Tibial nerve (tissue), 4 donors: ENCODE data around the gene NELL1. TPM values are rescaled to one million over a fixed set of nuclear protein-coding genes. Genes with fewer than 3 reads are reported as not detected.

Source experiments
- DNase-seq, 2 donors: peaks; one replicate each; pipeline ENCODE4 v3.0.0-alpha.2; 2019; ENCODE audit warnings: low spot score in 2 of 2
- H3K27ac ChIP-seq, 4 donors: fragments of 200-600 bp; sonication (generic) in 3 of 4; one replicate each; pipeline ENCODE4 v1.5.1; 2017 to 2019; ENCODE audit warnings: mild to moderate bottlenecking in 1 of 4
- H3K27me3 ChIP-seq, 2 donors: fragments of 200-600 bp; sonication (generic) in 1 of 2; one replicate each; pipeline versions ENCODE4 v1.5.1 to v1.6.0; 2017 to 2019
- H3K36me3 ChIP-seq, 3 donors: fragments of 200-600 bp; sonication (generic); one replicate each; pipeline ENCODE4 v1.5.1; 2018 to 2019
- H3K4me1 ChIP-seq, 4 donors: fragments of 200-600 bp; sonication (generic) in 3 of 4; one replicate each; pipeline ENCODE4 v1.5.1; 2017 to 2019
- H3K4me3 ChIP-seq, 4 donors: fragments of 200-600 bp; sonication (generic) in 3 of 4; one replicate each; pipeline ENCODE4 v1.5.1; 2017 to 2019; ENCODE audit warnings: mild to moderate bottlenecking in 1 of 4, moderate library complexity in 1 of 4
- H3K9me3 ChIP-seq, 4 donors: fragments of 200-600 bp; sonication (generic) in 3 of 4; one replicate each; pipeline ENCODE4 v1.5.1; 2017 to 2019
- EP300 ChIP-seq, 2 donors: sonication (generic); formaldehyde crosslinking; IDR thresholded peaks; one replicate each; pipeline ENCODE4 v1.6.1; 2017; ENCODE audit warnings: antibody characterized with exemption in 2 of 2, mild to moderate bottlenecking in 1 of 2
- POLR2A ChIP-seq, 2 donors: fragments of 450-650 bp; IDR thresholded peaks; one replicate each; pipeline ENCODE4 v1.6.1; 2017; ENCODE audit warnings: antibody characterized with exemption in 2 of 2, mild to moderate bottlenecking in 2 of 2, moderate library complexity in 2 of 2
- WGBS, 2 donors: methylation state at CpG; one replicate each; pipeline ENCODE4 v1.1.5; 2018; 5-methylcytosine and 5-hydroxymethylcytosine counted together
- total RNA-seq, 4 donors: library from RNA; depleted of rRNA; stranded (reverse); fragments of >200 nt; gene quantifications; one replicate each; pipeline ENCODE4 v1.1.0, GENCODE V29; 2016
- TF ChIP-seq, protein P1 (sequence below), 5 experiments: fragments of 200-600 bp in 3 of 5; fragments of 450-650 bp in 2 of 5; sonication (generic) in 3 of 5; IDR thresholded peaks; one replicate each; pipeline ENCODE4 v1.5.1; 2016 to 2019; ENCODE audit warnings: antibody characterized with exemption in 5 of 5, mild to moderate bottlenecking in 3 of 5, moderate library complexity in 2 of 5

NELL1 gene
- total RNA-seq, 4 donors from 2014 or later, result not detected

DNA sequence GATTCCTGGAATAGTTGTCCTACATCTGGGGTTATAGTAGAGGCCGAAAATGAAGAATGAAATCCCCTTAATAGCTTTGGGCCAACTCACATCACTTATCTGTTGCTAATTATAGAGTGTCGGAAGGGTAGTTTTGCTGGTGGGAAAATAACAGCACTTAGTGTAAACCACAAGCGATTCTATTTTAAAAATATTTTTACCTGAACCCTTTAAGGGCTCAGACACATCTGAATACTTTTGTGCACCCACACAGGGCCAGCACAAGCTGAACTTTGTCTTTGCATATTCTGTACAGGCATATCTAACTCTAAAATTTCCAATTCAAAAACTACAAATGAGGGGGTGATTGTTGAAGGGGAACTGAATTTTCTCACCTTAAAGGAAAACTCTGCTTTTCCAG, 42.4 kb upstream of the NELL1 start:
- no peaks in the 10 kb centered on the region for H3K36me3 ChIP-seq
- no peak overlapping the region for H3K4me3 ChIP-seq
- WGBS, 2 donors, result 60 to 64% methylated on average over 3 of the region's 3 CpGs
- H3K27ac ChIP-seq, result no peak overlapping the region
- DNase-seq, result no peak
- no peaks in the 10 kb centered on the region for H3K4me1 ChIP-seq
- no peak for TF ChIP-seq POLR2A (IDR thresholded peaks at IDR 0.05)
- TF ChIP-seq, protein P1, sequence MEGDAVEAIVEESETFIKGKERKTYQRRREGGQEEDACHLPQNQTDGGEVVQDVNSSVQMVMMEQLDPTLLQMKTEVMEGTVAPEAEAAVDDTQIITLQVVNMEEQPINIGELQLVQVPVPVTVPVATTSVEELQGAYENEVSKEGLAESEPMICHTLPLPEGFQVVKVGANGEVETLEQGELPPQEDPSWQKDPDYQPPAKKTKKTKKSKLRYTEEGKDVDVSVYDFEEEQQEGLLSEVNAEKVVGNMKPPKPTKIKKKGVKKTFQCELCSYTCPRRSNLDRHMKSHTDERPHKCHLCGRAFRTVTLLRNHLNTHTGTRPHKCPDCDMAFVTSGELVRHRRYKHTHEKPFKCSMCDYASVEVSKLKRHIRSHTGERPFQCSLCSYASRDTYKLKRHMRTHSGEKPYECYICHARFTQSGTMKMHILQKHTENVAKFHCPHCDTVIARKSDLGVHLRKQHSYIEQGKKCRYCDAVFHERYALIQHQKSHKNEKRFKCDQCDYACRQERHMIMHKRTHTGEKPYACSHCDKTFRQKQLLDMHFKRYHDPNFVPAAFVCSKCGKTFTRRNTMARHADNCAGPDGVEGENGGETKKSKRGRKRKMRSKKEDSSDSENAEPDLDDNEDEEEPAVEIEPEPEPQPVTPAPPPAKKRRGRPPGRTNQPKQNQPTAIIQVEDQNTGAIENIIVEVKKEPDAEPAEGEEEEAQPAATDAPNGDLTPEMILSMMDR (IDR thresholded peaks at IDR 0.05), result no peak
- TF ChIP-seq EP300 (IDR thresholded peaks at IDR 0.05), result no peak
- no peaks in the 10 kb centered on the region for H3K27me3 ChIP-seq
- peaks cover 0 to 4% (median 0%) of the 10 kb centered on the region in 4 donors for H3K9me3 ChIP-seq

DNA sequence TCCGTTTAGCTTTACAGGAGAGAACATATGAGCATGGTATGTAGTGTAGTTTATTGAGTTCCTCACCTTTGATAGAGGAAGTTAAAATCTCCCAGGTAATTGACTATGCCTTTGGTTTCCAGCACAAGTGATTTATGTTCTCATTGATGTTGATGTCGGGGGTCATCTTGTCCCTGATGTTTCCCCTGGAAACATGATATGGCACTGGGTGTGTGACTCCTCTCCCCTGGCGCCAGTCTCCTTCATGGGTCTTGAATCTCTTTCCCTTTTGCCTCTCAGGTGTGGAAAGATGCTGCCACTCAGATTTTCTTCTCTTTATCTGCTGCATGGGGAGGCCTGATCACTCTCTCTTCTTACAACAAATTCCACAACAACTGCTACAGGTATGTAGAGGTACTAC, 41.7 kb upstream of the NELL1 start:
- WGBS, 2 donors, result 28 to 70% methylated on average over 3 of the region's 3 CpGs

DNA sequence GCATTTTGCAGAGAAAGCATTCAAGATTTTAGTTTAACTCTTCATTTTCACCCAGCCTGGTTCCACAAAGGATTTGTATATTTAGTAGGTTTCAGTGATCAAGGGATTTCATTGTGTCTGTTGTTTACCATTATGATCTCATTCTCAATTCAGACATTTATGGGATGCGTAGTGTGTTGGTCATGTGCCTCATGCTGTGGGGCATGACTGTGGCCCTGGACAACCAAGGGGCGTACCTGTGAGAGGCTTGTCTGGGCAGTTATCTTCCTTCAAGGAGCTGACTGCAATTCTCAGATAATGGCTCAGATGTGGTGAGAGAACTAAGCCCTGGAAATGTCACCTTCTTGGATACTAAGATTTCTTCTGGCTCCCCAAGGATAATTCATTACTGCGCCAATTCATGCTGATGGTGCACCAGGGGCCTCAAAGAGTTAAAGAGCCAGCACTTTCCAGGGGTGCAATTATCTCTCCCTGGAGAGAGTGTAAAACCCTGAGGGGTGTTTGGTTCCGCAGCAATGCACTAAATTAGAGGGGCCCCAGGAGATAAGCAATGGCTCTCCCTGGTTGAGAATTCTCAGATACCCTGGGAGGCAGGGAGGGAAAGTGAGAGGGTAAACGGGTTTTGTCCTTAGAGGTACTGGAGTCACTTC, 37.7 kb upstream of the NELL1 start:
- WGBS, 2 donors, result 44 to 45% methylated on average over 5 of the region's 5 CpGs
- TF ChIP-seq POLR2A (IDR thresholded peaks at IDR 0.05), result no peak
- Histone ChIP-seq H3K4me3 (no peak overlapping the region), H3K4me1 (no peaks in the 10 kb centered on the region), H3K27ac (no peak overlapping the region), H3K27me3 (no peaks in the 10 kb centered on the region), H3K9me3 (peaks cover 0 to 4% (median 0%) of the 10 kb centered on the region in 4 donors), H3K36me3 (no peaks in the 10 kb centered on the region)
- DNase-seq, result no peak

More for the DNA sequence above, 41.7 kb upstream of the NELL1 start:
- Histone ChIP-seq H3K27ac (no peak overlapping the region), H3K36me3 (no peaks in the 10 kb centered on the region), H3K27me3 (no peaks in the 10 kb centered on the region), H3K4me1 (no peaks in the 10 kb centered on the region), H3K9me3 (peaks cover 0 to 4% (median 0%) of the 10 kb centered on the region in 4 donors), H3K4me3 (no peak overlapping the region)
- TF ChIP-seq POLR2A (IDR thresholded peaks at IDR 0.05) (no peak), EP300 (IDR thresholded peaks at IDR 0.05) (no peak)
- TF ChIP-seq, protein P1 (IDR thresholded peaks at IDR 0.05), result no peak
- DNase-seq, result no peak

DNA sequence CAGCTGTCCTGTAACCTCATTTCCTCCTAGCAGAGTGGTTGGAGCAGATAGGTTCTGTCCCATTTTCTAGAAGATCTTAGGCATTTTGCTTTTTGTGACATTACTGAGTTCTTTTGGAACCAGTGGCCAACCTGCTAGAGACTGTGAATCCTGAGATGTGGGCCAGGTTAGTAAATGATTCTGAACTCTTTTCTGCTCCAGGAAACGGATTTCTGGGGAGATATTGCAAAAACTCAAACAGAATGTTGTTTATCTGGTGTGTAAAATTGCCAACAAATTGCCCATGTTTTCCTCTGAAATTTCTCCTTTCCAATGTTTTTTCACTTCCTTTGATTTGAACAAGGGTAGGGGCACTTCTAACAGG, 37.2 kb upstream of the NELL1 start:
- WGBS, 2 donors, result 41 to 44% methylated on average over 1 of the region's 1 CpG
- peaks cover 0 to 4% (median 0%) of the 10 kb centered on the region in 4 donors for H3K9me3 ChIP-seq
- TF ChIP-seq POLR2A (IDR thresholded peaks at IDR 0.05) (no peak), EP300 (IDR thresholded peaks at IDR 0.05) (no peak)
- TF ChIP-seq, protein P1 (IDR thresholded peaks at IDR 0.05), result no peak

DNA sequence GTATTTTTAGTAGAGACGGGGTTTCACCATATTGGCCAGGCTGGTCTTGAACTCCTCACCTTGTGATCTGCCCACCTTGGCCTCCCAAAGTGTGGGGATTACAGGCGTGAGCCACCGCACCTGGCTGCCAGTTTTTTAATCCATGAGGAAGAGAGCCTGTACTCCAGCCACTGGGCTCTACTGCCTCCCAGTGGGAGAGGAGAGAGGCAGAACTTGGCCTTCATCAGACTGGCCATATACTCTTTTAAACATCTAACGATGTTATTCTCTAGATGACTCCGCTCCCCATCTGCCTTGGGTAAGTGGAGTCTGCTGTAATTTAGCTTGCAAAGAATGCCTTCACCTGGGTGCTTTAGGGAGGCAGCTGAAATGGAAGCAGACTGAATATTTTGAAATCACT, 35.3 kb upstream of the NELL1 start:
- 82 to 83% methylated on average over 5 of the region's 5 CpGs for WGBS, 2 donors
- Histone ChIP-seq H3K4me1 (no peaks in the 10 kb centered on the region), H3K27ac (no peak overlapping the region), H3K36me3 (no peaks in the 10 kb centered on the region), H3K4me3 (no peak overlapping the region), H3K9me3 (peaks cover 0 to 4% (median 0%) of the 10 kb centered on the region in 4 donors), H3K27me3 (no peaks in the 10 kb centered on the region)
- DNase-seq, result no peak
- TF ChIP-seq, protein P1 (IDR thresholded peaks at IDR 0.05), result no peak
- TF ChIP-seq POLR2A (IDR thresholded peaks at IDR 0.05) (no peak), EP300 (IDR thresholded peaks at IDR 0.05) (no peak)

More for the DNA sequence above, 37.2 kb upstream of the NELL1 start:
- DNase-seq, result no peak
- Histone ChIP-seq H3K36me3 (no peaks in the 10 kb centered on the region), H3K27me3 (no peaks in the 10 kb centered on the region), H3K4me1 (no peaks in the 10 kb centered on the region), H3K4me3 (no peak overlapping the region), H3K27ac (no peak overlapping the region)
